Stimulated activated CD8-positive, alpha-beta memory T cell treated with anti-CD3 and anti-CD28 coated beads, Interleukin-15, amount 100 ng/mL, for 1 hour (primary cell): Measurements from ENCODE around the gene SCYGR1.
"Not testable (repeated sequence)": the region's sequence is repeated elsewhere in the genome, so short reads cannot be mapped to it uniquely, and the experiment has no call there.

ENCODE experiments used
- DNase-seq: peaks from one replicate; pipeline ENCODE4 v3.0.0-alpha.2; 2020; ENCODE audit warnings: low read depth

Gene SCYGR1

DNA sequence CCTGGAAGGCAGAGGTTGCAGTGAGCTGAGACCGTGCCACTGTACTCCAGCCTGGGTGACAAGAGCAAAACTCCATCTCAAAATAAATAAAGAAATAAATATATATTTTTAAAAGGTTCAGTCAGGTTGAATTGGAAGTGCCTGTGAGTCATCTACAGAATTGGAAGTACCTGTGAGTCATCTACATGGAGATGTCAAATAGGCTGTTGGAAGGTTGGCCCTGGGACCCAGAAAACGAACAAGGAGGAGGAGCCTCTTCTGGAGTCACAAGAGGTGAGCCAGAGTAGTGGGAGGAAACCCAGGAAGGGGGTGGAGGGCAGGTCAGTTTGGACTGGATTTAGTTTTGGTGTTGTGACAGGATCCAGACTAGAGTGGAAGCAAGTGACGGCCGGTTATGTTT lies 15.2 kb upstream of the SCYGR1 start:
- DNase-seq = no peak

DNA sequence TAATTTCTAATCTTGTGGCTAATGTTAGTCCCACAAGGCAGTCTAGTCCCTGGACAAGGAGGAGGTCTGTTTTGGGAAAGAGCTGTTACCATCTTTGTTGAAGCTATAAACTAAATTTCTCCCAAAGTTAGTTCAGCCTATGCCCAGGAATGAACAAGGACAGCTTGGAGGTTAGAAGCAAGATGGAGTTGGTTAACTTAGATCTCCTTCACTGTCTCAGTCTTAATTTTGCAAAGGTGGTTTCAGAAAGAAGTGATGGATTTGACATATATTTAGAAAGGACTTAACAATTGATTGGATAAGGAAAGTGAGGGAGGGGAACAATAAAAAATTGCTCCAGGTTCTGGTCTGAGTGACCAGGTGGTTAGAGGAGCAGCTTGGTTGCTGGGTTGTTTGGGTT lies 14.6 kb upstream of the SCYGR1 start:
- DNase-seq = no peak

DNA sequence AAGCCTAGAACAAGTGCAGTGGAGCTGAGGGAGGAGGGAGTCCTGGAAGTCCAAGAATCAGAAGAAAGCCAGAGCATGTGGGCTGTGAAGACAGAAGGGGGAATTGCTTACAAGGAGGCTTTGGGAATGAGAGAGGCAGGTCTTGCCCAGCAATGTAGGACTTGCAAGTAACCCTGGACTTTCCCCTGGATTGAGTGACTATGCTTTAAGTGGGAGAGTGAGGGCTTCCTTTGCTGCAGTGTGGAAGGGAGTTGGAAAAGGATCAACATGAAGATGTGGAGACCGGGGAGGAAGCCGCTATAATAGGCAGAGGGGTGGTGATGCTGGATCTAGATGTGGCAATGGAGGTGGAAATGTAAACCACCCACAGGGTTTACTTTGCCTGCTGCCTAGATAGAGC lies 13.8 kb upstream of the SCYGR1 start:
- DNase-seq = no peak

DNA sequence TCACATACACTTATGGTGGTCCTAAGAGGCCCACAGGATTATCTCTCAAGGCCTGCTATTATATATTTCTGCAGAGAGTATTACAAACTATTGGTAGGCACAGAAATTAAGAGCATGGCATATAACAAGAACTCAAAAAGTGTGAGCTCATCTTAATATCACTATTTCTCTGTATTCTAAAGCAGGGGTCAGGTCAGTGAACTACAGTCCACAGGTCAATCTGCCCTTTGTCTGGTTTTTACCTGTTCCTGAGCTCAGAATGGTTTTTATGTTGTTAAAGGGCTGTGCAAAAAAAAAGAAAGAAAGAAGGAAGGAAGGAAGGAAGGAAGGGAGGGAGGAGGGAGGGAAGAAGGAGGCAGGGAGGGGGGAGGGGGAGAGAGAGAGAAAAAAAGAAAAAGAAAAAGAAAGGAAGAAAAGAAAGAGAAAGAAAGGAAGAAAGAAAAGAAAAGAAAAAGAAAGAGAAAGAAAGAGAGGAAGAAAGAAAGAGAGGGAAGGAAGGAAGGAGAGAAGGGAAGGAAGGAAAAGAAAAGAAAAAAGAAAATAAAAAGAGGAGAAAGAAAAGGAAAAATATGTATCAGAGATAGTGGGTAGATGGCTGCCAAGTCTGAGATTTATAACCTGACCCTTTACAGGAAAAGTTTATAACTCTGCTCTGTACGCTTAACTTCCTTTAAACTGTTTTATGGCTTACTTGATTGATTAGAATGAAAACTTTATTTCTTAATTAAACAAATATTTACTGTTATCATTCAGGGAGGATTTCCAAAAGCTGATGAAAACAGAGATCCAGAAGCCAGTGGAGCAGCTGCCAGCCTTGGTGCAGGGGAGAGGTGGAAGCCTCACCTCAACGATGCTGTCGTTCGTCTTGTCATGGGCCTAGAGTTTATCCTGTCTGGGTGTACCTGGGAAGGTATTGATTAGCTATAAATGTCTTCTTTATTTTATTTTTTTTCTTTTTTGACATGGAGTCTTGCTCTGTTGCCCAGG lies 11.2 kb upstream of the SCYGR1 start:
- no peak for DNase-seq

DNA sequence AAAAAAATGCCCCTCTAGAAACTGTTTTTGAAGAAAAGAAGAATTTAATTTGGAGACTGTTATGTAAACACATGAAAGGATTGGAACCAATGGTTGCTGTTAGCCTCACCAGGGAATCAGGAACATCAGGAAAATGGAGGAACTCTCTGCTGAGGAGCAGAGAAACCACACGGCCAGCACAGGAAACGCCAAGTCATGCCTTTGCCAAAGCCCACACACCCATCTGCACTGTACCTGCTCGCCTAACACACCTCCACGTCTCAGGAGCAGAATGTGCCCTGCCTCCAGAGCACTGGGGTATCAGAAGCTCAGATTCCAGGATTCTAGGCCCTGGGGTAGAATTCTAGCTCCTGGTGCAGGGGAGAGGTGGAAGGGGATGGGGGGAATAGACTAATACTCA lies 9.8 kb upstream of the SCYGR1 start:
- no peak for DNase-seq

DNA sequence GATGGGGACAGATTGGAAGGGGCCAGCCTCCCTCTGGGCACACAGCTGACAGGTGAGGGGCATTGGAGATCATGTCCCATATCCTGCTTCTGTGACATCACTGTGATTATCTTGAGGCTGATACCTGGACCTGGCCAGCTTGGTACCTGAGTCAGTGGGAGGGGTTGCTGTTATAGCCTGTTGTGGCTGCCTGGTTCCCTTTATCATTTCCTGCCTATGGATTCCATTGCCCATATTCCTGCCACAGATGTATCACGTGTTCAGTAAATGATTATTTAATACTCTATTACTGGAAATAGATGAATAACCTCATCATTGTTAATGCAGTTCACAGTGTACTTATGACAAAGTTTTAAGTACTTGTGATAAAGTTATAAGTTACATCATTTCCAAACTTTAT lies 7.8 kb upstream of the SCYGR1 start:
- DNase-seq = no peak

DNA sequence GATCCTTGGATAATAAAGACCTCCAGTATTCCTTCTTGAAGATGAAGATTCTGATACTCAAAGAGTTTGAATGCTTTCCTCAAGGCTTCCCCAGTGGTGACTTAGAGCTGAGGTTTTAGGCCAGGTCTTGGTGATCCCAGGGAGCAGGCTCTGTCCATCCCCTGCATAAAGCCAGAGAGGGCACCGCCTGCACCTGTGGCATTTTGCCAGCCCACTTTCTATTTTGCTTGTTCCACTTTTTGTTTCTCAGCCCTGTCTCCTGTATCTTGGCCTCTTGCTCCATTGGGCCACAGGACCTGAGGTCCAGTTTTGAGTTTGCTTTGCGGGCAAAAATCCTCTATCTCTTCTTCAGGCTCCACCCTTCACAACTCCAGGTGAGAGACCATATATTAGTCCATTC lies 6.7 kb upstream of the SCYGR1 start:
- no peak for DNase-seq

DNA sequence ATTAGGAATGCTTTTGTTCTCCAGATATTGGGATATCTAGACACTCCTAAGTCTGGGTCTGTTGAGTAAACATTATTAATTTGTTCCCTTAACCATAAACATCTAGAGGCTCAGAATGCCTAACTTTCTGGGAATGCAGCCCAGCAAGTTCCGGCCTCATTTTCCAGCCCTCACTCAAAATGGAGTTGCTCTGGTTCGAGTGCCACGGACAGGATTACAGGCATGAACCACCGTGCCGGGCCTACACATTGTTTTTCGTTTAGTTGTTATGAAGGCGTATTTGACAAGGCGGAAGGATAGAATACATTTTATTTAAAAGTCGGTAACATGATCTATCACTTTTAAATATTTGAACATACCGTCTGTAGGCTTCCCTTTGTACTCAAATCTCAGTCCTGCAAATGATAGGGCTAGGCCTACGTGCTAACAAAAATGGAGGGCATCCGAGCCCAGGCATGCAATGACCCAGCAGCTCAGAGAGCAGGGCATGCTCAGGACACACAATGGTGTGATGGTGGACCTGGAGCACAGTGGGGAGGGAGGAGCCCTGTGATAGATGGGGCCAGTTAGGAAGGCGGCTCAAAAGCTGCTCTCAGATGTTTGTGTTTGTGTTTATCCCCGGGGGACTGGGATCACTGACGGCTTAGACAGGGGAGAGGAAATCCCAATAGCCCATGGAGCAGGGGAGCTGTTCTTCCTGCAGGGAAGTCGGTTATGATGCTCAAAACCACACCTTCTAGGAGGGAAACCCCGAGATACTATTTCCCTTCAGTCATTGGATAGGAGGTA lies 2.9 kb upstream of the SCYGR1 start:
- no peak for DNase-seq

DNA sequence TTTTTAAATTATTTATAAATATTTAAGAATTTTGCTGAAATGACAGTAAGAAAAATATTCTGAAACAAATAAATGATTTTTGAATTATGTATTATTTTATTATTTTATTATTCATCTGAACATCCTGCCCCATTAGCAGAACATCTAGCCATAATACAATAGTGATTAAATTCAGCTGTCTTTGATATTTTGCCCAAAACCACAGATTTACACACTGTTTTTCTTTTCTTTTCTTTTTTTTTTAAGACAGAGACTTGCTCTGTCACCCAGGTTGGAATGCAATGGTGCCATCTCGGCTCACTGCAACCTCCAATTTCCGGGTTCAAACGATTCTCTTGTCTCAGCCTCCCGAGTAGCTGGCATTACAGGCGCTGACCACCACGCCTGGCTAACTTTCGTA lies 1.9 kb upstream of the SCYGR1 start:
- DNase-seq = no peak

DNA sequence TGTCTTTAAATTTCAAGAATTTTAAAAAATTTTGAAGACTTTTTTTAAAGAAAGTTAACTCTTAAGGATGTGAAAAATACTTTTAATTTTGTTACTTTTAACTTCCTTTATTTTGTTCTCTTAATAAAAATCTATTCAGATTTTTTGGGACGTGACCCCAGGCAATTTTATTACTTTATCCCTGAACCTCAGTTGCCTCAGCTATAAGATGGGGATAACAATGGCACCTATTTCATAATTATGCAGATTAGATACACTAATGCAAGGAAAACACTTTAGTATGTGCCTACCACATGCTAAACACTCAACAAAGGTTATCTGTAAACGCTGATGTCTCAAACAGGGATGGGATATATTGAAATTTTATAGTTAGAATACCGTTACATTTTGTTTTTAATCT lies 1.5 kb upstream of the SCYGR1 start:
- DNase-seq = no peak

DNA sequence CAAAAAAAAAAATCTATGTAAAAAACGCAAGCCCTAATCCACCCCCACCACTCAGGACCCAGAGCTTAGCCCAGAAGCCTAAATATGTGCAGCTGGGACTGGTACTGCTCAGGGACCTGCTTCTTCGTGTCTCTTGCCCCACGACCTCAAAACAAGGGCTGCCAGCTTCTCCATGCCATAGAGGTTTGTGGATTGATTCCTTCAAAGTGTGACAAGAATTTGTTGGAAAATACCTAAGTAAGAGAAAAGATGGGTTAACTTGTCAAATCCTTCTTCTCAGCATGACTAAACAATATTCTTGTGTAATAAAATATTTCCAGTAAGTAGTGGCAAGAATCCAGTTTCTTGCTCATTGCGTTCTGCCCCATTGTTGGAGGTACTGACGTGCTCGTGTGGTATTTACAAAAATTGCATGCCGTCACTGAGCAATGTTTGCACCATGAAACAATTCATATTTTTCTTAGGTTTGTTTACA lies 825 bp upstream of the SCYGR1 start:
- DNase-seq = no peak

DNA sequence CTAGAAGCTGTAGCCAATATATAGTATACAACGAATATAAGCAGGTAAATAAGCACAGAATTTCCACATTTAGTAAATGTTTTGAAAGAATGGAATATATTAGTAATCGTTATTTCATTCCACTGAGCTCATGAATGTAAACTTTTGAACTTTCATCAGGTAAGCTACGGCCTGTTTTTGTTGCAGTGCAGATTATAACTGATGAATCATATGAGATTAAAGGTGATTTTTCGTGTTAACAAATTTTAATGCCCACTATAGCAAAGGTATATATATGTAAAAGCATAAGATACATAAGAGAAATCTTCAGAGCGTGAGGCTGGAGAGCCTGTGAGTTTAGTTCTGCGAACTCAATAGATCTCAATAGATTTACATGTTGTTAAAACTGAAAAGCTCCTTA lies 1.1 kb downstream of the SCYGR1 start:
- no peak for DNase-seq

DNA sequence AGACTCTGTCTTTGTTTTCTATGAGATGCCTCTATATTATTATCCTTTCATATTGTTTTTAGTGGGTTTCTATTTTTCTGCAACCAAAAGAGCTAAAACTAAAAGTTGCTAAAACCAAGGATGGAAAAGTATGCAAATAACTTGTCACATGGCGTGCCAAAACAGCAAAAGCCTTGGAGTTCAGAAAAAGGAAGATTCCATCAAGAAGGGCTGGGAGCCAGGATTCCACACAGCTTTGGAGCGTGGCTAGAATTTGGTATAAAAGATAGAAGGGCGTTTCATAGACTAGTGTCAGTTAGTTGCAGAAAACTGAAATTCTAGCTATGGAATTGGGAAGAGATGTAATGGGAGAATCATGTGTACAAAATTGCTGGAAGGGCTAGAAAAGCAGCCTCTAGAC lies 4.1 kb downstream of the SCYGR1 start:
- no peak for DNase-seq

DNA sequence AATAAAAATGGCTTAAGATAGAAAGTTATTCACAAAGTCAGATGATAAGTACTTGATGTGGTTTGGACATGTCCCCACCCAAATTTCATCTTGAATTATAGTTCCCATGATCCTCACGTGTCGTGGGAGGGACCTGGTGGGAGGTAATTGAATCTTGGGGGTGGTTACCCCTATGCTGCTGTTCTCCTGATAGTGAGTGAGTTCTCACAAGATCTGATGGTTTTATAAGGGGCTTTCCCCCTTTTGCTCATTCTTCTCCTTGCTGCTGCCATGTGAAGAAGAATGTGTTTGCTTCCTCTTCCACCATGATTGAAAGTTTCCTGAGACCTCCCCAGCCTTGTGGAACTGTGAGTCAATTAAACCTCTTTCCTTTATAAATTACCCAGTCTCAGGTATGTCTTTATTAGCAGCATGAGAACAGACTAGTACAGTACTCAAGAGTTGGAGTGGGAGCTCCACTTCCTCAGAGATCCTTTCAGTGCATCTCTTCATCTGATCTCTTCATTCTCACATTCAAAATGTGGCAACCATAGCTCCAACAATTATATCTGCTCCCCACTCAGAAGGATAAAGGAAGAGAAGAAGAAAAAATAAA lies 5.4 kb downstream of the SCYGR1 start:
- not testable (repeated sequence) for DNase-seq

DNA sequence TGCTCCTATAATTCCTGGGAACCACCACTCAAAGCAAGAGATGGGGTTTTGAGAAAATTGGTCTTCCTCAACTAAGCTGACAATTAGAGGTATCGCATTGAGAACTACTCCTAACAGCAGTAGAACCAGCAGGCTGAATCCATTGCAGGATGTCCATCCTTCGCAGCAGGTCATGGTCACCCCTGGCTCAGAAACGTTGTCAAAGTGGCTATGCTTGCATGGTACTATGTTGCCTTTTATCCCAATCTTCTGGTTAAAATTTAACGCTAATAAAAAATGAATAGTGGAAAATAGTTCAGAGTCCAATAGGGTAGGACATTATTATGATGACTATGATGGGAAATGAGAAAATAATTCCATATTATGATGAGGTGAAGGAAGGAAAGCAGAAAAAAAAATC lies 8.7 kb downstream of the SCYGR1 start, which contains the start of gene TM4SF20:
Gene TM4SF20, minus strand, starts transcription at position 212 of the 400 bp plus-strand sequence. Its CDS starts 38 bp downstream, at position 174.
- DNase-seq = no peak

DNA sequence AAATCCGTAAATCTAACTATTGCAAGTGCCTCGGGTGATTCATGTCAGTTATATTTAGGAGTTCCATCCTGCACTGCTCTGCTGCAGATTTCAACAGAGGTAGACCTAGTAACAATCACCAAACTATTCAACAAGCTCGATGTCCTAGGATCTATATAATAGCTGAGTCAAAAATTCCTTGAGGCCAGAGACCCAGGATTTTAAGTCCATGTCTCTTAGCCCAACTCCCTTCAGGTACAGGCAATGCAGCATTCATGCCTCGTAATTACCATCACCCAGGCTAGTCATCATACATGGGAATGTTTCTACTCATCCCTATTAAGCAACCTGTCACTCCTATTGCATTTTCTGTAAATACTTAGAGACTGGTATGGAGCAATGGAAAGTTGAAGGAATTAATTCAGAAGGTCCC lies 9.4 kb downstream of the SCYGR1 start:
- no peak for DNase-seq

DNA sequence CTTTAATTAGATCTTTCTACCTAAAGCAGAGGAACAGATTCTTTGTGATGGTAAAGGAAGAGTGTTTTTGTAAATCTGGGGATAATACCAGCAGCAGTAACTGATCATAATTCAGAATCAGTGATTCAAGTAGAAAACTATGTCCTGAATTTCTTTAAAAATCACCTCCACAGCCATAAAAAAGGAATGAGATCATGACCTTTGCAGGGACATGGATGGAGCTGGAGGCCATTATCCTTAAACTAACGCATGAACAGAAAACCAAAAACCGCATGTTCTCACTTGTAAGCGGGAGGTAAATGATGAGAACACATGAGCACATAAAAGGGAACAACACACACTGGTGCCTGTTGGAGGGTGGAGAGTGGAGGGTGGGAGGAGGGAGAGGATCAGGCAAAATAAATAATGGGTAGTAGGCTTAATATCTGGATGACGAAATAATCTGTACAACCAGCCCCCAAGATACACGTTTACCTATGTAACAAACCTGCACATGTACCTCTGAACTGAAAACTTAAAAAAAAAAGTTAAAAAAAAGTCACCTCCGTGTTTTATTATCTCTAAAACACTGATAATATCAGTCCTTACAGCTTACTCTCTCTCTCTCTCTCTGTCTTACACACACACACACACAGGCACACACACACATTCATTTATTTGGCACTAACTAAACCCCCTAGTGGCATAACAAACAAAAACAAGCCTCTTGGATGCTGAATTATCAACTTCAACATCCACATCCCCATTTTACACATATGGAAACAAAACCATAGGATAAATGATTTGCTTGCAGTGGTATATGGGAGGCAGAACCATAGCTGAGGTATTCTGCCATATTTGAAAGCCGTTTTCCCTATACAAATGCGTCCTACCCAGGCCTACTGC lies 10.0 kb downstream of the SCYGR1 start:
- DNase-seq = no peak

DNA sequence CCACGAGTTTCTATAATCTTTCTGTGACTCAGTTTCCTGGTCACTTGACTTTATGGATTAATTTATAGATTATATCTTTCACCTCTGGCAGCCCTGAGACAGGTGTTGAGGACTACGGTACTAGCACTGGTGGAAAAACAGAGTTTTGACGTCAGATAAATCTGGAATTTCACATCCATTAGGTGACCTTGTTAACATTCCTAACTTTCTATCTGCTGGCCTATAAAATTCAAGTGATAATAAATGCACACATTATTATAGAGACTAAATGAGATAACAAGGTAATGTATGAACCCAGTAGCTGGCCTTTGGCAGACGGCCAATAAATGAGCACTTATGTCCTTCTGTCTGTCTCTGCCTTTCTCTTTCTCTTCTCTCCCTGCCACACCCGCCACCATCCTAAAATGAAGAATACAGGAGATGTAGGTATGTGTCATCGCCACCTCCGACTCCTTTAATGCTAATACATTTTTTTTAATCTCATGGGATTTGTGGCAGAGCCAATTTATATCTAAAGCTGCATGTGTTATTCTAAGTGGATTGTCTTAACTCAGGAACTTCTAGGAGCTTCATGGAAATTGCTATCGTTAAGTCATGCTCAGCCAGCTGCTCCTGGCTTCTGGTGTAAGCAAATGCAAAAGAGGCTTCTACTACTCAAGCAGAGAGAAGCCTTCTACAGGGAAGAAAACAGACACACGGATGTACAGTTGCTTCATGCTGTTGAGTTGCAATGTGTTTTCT lies 10.9 kb downstream of the SCYGR1 start:
- no peak for DNase-seq

DNA sequence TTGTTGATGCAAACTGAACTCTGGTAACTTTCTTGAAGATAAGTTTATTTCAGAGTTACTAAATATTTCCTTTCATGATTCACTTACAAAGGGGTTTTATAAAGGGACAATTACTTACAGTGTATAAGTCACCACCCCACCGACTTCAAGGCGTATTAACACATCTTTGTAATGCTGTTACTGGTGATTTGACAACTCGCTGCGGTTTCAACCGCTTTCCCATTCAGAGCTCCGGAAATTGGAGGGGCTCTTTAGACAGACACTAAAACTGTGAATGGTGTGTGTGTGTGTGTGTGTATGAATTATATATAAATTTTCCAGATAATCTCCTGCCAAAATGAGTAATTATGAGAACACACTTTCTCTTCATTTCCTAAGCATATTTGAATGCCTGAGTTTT lies 13.6 kb downstream of the SCYGR1 start:
- no peak for DNase-seq

DNA sequence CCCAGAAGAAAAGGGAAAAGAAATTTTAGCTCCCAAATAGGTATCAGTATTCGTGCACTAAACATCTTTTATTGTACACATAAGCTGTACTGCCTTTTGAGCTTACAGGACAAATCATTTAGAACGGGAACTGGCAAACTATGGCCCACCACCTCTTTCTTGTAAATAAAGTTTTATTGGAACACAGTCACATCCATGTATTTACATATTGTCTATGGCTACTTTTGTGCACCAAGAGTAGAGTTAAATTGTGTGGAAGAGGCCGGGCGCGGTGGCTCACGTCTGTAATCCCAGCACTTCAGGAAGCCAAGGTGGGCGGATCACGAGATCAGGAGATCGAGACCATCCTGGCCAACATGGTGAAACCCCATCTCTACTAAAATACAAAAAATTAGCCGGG lies 14.4 kb downstream of the SCYGR1 start:
- no peak for DNase-seq

DNA sequence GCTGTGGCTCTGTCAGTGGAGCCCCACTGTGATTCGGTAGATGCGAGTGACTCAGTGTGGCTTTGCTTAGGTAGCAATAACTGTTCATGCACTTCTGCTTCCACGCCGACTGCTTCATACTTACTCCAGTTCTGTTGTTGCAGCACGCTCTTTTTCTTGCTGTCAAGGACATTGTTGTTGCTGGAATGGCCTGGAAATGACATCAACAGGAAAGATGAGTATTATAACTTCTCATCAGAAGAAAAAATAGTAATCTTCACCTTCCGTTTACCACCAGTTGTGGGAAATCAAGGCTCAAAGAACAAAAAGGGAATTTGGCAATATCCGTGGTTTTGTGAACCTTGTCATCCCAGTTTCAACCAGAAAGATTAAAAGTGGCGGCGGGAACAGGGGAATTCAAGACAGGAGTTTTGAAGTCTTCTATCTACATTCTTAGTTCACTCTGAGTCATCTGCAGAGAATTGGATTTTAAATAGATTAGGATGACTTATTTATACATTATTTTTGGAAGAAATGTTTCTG lies 16.9 kb downstream of the SCYGR1 start:
- DNase-seq = no peak
